Caco-2 (cell line): ENCODE measurements around the gene CMTM2. TPM values are rescaled to one million over a fixed set of nuclear protein-coding genes. Genes with fewer than 3 reads are reported as not detected.

ENCODE experiments used
- BruUV-seq: library from RNA; stranded (reverse); fragments of 400-500 nt; replicated peaks from 2 replicates; lab custom pipeline; 2021; lab: Mats Ljungman, UMichigan
- CTCF ChIA-PET: fragments of 300-600 bp; sonication (Branson Sonifier 250); formaldehyde crosslinking; loops from one replicate; lab custom pipeline; 2022; ENCODE audit warnings: antibody characterized with exemption; lab: Charles Lee
- POLR2A ChIA-PET: fragments of 300-600 bp; sonication (Branson Sonifier 250); formaldehyde crosslinking; loops from one replicate; lab custom pipeline; 2022; ENCODE audit warnings: antibody characterized with exemption; lab: Charles Lee
- DNase-seq, 2 experiments: peaks; one replicate each; pipeline versions ENCODE4 v3.0.0 to v3.0.0-alpha.2; 2020 to 2022
- H3K27me3 ChIP-seq: replicated peaks from 2 replicates; pipeline ENCODE4 v1.6.0; 2011; ENCODE audit warnings: low read length; ENCODE audit not compliant: control insufficient read depth, insufficient read depth
- H3K36me3 ChIP-seq: 2 replicates; pipeline ENCODE4 v1.5.1; 2011; ENCODE audit warnings: low read length; ENCODE audit not compliant: control insufficient read depth, insufficient read depth
- H3K4me1 ChIP-seq: fragments of 250-450 bp; sonication (Bioruptor Pico); 2 replicates; pipeline ENCODE4 v1.5.1; 2020; ENCODE audit warnings: mild to moderate bottlenecking
- H3K4me3 ChIP-seq: 2 replicates; pipeline ENCODE4 v1.5.1; 2011; ENCODE audit warnings: low read depth, mild to moderate bottlenecking, control low read depth, low read length
- H3K9me3 ChIP-seq: fragments of 250-450 bp; sonication (Bioruptor Pico); 2 replicates; pipeline ENCODE4 v1.5.1; 2020; ENCODE audit warnings: mild to moderate bottlenecking, moderate library complexity
- H3K27ac Mint-ChIP-seq: one replicate; pipeline ENCODE4 v1.8.0; 2022; ENCODE audit warnings: mixed read lengths; ENCODE audit not compliant: unreplicated experiment
- H3K27me3 Mint-ChIP-seq: one replicate; pipeline ENCODE4 v1.8.0; 2022; ENCODE audit warnings: mixed read lengths; ENCODE audit not compliant: insufficient read depth, unreplicated experiment
- H3K36me3 Mint-ChIP-seq: one replicate; pipeline ENCODE4 v1.8.0; 2022; ENCODE audit warnings: mild to moderate bottlenecking, mixed read lengths; ENCODE audit not compliant: insufficient read depth, unreplicated experiment
- H3K4me1 Mint-ChIP-seq: one replicate; pipeline ENCODE4 v1.8.0; 2022; ENCODE audit warnings: low read depth, mixed read lengths; ENCODE audit not compliant: unreplicated experiment
- H3K4me3 Mint-ChIP-seq: one replicate; pipeline ENCODE4 v1.8.0; 2022; ENCODE audit warnings: mild to moderate bottlenecking, moderate library complexity, mixed read lengths; ENCODE audit not compliant: unreplicated experiment
- H3K9me3 Mint-ChIP-seq: one replicate; pipeline ENCODE4 v1.8.0; 2022; ENCODE audit warnings: mixed read lengths; ENCODE audit not compliant: unreplicated experiment
- CTCF ChIP-seq, 2 experiments: fragments of 200-600 bp in 1 of 2; IDR thresholded peaks; 1 replicate in 1 of 2; 2 replicates in 1 of 2; pipeline versions ENCODE4 v1.5.1 to v1.8.0; 2011 to 2022; ENCODE audit warnings: antibody characterized with exemption in 1 of 2, control low read depth in 1 of 2, inconsistent platforms in 1 of 2, low read depth in 1 of 2, low read length in 1 of 2, mild to moderate bottlenecking in 1 of 2, moderate library complexity in 1 of 2; ENCODE audit not compliant: insufficient read depth in 1 of 2, severe bottlenecking in 1 of 2, unreplicated experiment in 1 of 2
- intact Hi-C: fragments of 100-400 bp; cut with micrococcal nuclease; formaldehyde crosslinking; loops from one replicate; pipeline ENCODE4 v1.10.0; 2022; ENCODE audit not compliant: unreplicated experiment
- total RNA-seq: library from RNA; stranded (reverse); gene quantifications from 2 replicates; pipeline ENCODE4 v1.2.3, GENCODE V29; 2022

CMTM2 gene
- total RNA-seq, 1 experiment from 2014 or later = not detected

- Histone ChIP-seq H3K36me3 (peaks cover 7% of the 10 kb centered on the region), H3K4me1 (no peaks in the 10 kb centered on the region), H3K4me3 (no peak overlapping the region), H3K9me3 (no peaks in the 10 kb centered on the region), H3K27me3 (no peaks in the 10 kb centered on the region)
- BruUV-seq = no TSS peak
- Mint-ChIP-seq H3K27ac (no peak overlapping the region), H3K4me1 (no peaks in the 10 kb centered on the region), H3K9me3 (no peaks in the 10 kb centered on the region), H3K4me3 (no peak overlapping the region), H3K27me3 (no peaks in the 10 kb centered on the region), H3K36me3 (peaks cover 69% of the 10 kb centered on the region)
- ChIA-PET CTCF (interaction anchor here (0.5 kb wide), 1 partner anchor 122 kb away, joined by 8 read pairs; no protein-coding TSS in a partner anchor), POLR2A (no interaction called here)
- no peak for TF ChIP-seq CTCF (IDR thresholded peaks at IDR 0.05; ENCODE audit: insufficient read depth in 1 of 2, low read depth in 1 of 2, low read length in 1 of 2, severe bottlenecking in 1 of 2, unreplicated experiment in 1 of 2)
- DNase-seq = no peak
- intact Hi-C loops = no loop called here
Observed at GRCh38 chr16:66616592-66616991, 37.3 kb downstream of the CMTM2 start.

DNA sequence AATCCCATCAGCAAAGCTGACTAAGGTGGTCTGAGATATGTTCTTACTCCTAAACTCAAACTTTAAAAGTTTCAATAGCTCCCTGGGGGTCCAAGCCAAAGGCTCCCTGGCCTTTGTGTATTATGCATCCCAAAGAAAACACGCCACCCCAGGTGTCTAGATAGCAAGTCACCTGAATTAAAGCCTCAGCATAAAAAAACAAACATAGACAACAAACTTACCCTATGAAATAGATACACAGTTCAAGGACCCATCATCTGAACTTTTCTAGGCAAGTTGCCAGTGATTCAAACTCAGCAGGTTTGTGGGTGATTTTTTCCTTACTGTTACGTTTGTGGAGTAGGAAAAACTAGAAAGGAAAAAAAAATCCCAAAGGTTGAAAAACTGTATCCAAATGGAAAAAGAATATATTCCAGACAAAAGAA, 37.8 kb downstream of the CMTM2 start:
- intact Hi-C loops = no loop called here
- CTCF ChIA-PET = interaction anchor here (0.5 to 2.0 kb wide), 2 partner anchors 8 to 121 kb away, joined by 8 to 14 read pairs; no protein-coding TSS in a partner anchor
- Mint-ChIP-seq H3K9me3 (no peaks in the 10 kb centered on the region), H3K27ac (no peak overlapping the region), H3K27me3 (no peaks in the 10 kb centered on the region), H3K4me1 (no peaks in the 10 kb centered on the region), H3K4me3 (no peak overlapping the region), H3K36me3 (peaks cover 69% of the 10 kb centered on the region)
- no peaks in the 10 kb centered on the region for H3K4me1 ChIP-seq
- BruUV-seq = no TSS peak
- H3K36me3 ChIP-seq = peaks cover 7% of the 10 kb centered on the region
- DNase-seq = no peak
- H3K9me3 ChIP-seq = no peaks in the 10 kb centered on the region
- no peaks in the 10 kb centered on the region for H3K27me3 ChIP-seq
- no peak for TF ChIP-seq CTCF (IDR thresholded peaks at IDR 0.05; ENCODE audit: insufficient read depth in 1 of 2, low read depth in 1 of 2, low read length in 1 of 2, severe bottlenecking in 1 of 2, unreplicated experiment in 1 of 2)
- H3K4me3 ChIP-seq = no peak overlapping the region
- POLR2A ChIA-PET = no interaction called here

DNA sequence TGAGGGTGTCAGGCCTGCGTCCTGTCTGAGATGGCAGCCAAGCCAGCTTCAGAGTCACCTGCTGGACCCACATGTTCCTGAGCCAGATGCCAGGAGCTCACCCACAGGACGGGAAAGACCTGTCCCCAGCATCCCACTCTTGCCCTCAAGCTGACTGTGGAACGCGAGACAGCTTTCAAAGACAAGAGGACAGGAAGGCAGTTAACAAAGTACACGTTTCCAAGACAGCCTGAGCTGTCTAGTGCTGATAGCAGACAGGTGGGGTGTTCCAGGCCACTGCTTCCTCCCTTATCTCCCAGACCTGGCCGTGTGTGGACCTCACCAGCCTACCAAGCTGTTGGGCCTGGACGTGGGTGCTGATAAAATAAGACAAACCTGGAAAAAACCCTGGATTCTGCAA, 38.5 kb downstream of the CMTM2 start:
- Mint-ChIP-seq H3K27ac (no peak overlapping the region), H3K36me3 (peaks cover 69% of the 10 kb centered on the region), H3K4me1 (no peaks in the 10 kb centered on the region), H3K4me3 (no peak overlapping the region), H3K9me3 (no peaks in the 10 kb centered on the region), H3K27me3 (no peaks in the 10 kb centered on the region)
- intact Hi-C loops = no loop called here
- POLR2A ChIA-PET = no interaction called here
- DNase-seq = no peak
- TF ChIP-seq CTCF (IDR thresholded peaks at IDR 0.05; ENCODE audit: insufficient read depth in 1 of 2, low read depth in 1 of 2, low read length in 1 of 2, severe bottlenecking in 1 of 2, unreplicated experiment in 1 of 2) = no peak
- H3K36me3 ChIP-seq = peaks cover 7% of the 10 kb centered on the region
- H3K4me3 ChIP-seq = no peak overlapping the region
- BruUV-seq = no TSS peak
- no peaks in the 10 kb centered on the region for H3K9me3 ChIP-seq
- H3K27me3 ChIP-seq = no peaks in the 10 kb centered on the region
- H3K4me1 ChIP-seq = no peaks in the 10 kb centered on the region
- CTCF ChIA-PET = interaction anchor here (2.0 kb wide), 1 partner anchor 9 kb away, joined by 14 read pairs; no protein-coding TSS in a partner anchor
